GM12878 (cell line): ENCODE measurements around the gene FAM83D. TPM values are rescaled to one million over a fixed set of nuclear protein-coding genes. Genes with fewer than 3 reads are reported as not detected.

Source experiments
- ATAC-seq: fragments of 200-7000 bp; cut with Tn5 transposase; 3 replicates; pipeline ENCODE4 v1.9.1; 2020; ENCODE audit warnings: mild to moderate bottlenecking, moderate library complexity
- BruUV-seq: library from RNA; stranded (reverse); fragments of 400-500 nt; replicated peaks from 2 replicates; lab custom pipeline; 2021; lab: Mats Ljungman, UMichigan
- CTCF ChIA-PET: fragments of 300-600 bp; sonication (Branson Sonifier 250); formaldehyde crosslinking; extraction: SDS; loops from one replicate; lab custom pipeline; 2021; ENCODE audit warnings: inconsistent platforms; lab: Yijun Ruan, JAX
- POLR2A ChIA-PET: fragments of 350-600 bp; formaldehyde crosslinking; extraction: SDS; loops from one replicate; lab custom pipeline; 2021; ENCODE audit warnings: inconsistent platforms; lab: Charles Lee
- RAD21 ChIA-PET: fragments of 300-600 bp; sonication (Branson Sonifier 250); formaldehyde crosslinking; loops from one replicate; lab custom pipeline; 2023; ENCODE audit warnings: antibody characterized with exemption; ENCODE audit not compliant: unreplicated experiment; lab: Charles Lee
- SMC1A ChIA-PET: fragments of 300-600 bp; sonication (Branson Sonifier 250); formaldehyde crosslinking; loops from one replicate; lab custom pipeline; 2023; ENCODE audit not compliant: unreplicated experiment, uncharacterized antibody; lab: Charles Lee
- DNase-seq: peaks from one replicate; pipeline ENCODE4 v3.0.0-alpha.2; 2011; ENCODE audit warnings: low read depth, low spot score
- FAIRE-seq: peaks from 3 replicates; lab custom pipeline; 2011; peaks lifted over from hg19 to GRCh38; lab: Jason Lieb, UNC
- H2AFZ ChIP-seq: 2 replicates; pipeline ENCODE4 v1.6.0; 2011; ENCODE audit warnings: low read depth, low read length, control low read depth; ENCODE audit not compliant: control insufficient read depth
- H3K27ac ChIP-seq: 2 replicates; pipeline ENCODE4 v1.5.1; 2011; ENCODE audit warnings: control low read depth; ENCODE audit not compliant: control insufficient read depth, insufficient read depth
- H3K27me3 ChIP-seq, 2 experiments: replicated peaks in 1 of 2; 2 replicates each; pipeline versions ENCODE4 v1.6.0 to v1.6.1; 2011; ENCODE audit warnings: low read length in 1 of 2; ENCODE audit not compliant: control insufficient read depth in 2 of 2, insufficient read depth in 2 of 2
- H3K36me3 ChIP-seq, 2 experiments: 2 replicates each; pipeline ENCODE4 v1.5.1; 2011; ENCODE audit warnings: low read length in 1 of 2; ENCODE audit not compliant: control insufficient read depth in 2 of 2, insufficient read depth in 2 of 2
- H3K4me1 ChIP-seq: 2 replicates; pipeline ENCODE4 v1.6.1; 2011; ENCODE audit warnings: mild to moderate bottlenecking, low read length, moderate library complexity, mixed read lengths; ENCODE audit not compliant: control insufficient read depth, insufficient read depth
- H3K4me2 ChIP-seq: 2 replicates; pipeline ENCODE4 v1.6.0; 2011; ENCODE audit warnings: control low read depth; ENCODE audit not compliant: control insufficient read depth, insufficient read depth
- H3K4me3 ChIP-seq: fragments of 200-600 bp; sonication (generic); 2 replicates; pipeline ENCODE4 v1.5.1; 2016
- H3K79me2 ChIP-seq: 2 replicates; pipeline ENCODE4 v1.6.0; 2011; ENCODE audit warnings: low read length; ENCODE audit not compliant: control insufficient read depth, insufficient read depth
- H3K9ac ChIP-seq: 2 replicates; pipeline ENCODE4 v1.8.0; 2011; ENCODE audit warnings: low read length, control low read depth, mixed read lengths; ENCODE audit not compliant: control insufficient read depth, insufficient read depth
- H3K9me3 ChIP-seq: replicated peaks from 3 replicates; pipeline ENCODE4 v1.5.1; 2011; ENCODE audit warnings: mild to moderate bottlenecking, low read length; ENCODE audit not compliant: control insufficient read depth, insufficient read depth
- H4K20me1 ChIP-seq: 2 replicates; pipeline ENCODE4 v1.6.0; 2011; ENCODE audit not compliant: control insufficient read depth, insufficient read depth
- CHD4 ChIP-seq: fragments of 200-600 bp; sonication (generic); IDR thresholded peaks from 2 replicates; pipeline ENCODE4 v1.6.1; 2016; ENCODE audit warnings: mild to moderate bottlenecking
- ETV6 ChIP-seq, 2 experiments: fragments of 450-650 bp in 1 of 2; IDR thresholded peaks in 1 of 2; conservative IDR thresholded peaks in 1 of 2; 2 replicates each; pipeline ENCODE4 v1.6.1; 2014; ENCODE audit warnings: antibody characterized with exemption in 1 of 2, borderline replicate concordance in 1 of 2, low read depth in 1 of 2, mild to moderate bottlenecking in 1 of 2, moderate library complexity in 1 of 2
- MTA3 ChIP-seq: IDR thresholded peaks from 2 replicates; pipeline ENCODE4 v1.6.1; 2012; ENCODE audit warnings: low read length, inconsistent platforms, borderline replicate concordance
- NFIC ChIP-seq: IDR thresholded peaks from 2 replicates; pipeline ENCODE4 v1.6.1; 2012; ENCODE audit warnings: low read depth, mild to moderate bottlenecking, inconsistent platforms, low read length, moderate library complexity
- POLR2A ChIP-seq: IDR thresholded peaks from 2 replicates; pipeline ENCODE4 v1.6.1; 2011; ENCODE audit warnings: low read depth, mild to moderate bottlenecking, low read length
- RAD21 ChIP-seq: IDR thresholded peaks from 2 replicates; pipeline ENCODE4 v1.6.1; 2011; ENCODE audit warnings: mild to moderate bottlenecking, low read depth, low read length, moderate library complexity; ENCODE audit not compliant: insufficient read depth
- RELA ChIP-seq: fragments of 450-650 bp; IDR thresholded peaks from 2 replicates; pipeline ENCODE4 v1.8.0; 2014; ENCODE audit warnings: borderline replicate concordance; ENCODE audit not compliant: partially characterized antibody
- SMC3 ChIP-seq: IDR thresholded peaks from 2 replicates; pipeline ENCODE4 v1.6.1; 2011; ENCODE audit warnings: low read length, improper control_type of control experiment, borderline replicate concordance
- SUZ12 ChIP-seq: fragments of 200-600 bp; sonication (generic); IDR thresholded peaks from one replicate; pipeline ENCODE4 v1.6.1; 2018; ENCODE audit warnings: antibody characterized with exemption, mild to moderate bottlenecking; ENCODE audit not compliant: unreplicated experiment
- ZNF592 ChIP-seq: fragments of 450-650 bp; IDR thresholded peaks from 2 replicates; pipeline ENCODE4 v1.6.1; 2017; ENCODE audit warnings: mild to moderate bottlenecking, moderate library complexity
- WGBS: methylation state at CpG from one replicate; pipeline ENCODE4 v1.1.6; 2016; ENCODE audit warnings: low lambda C conversion rate; ENCODE audit not compliant: insufficient replicate concordance, insufficient coverage; ENCODE audit errors: missing lambda C conversion rate; 5-methylcytosine and 5-hydroxymethylcytosine counted together
- in situ Hi-C: fragments of 300-500 bp; cut with MboI; formaldehyde crosslinking; loops from 9 replicates; pipeline ENCODE4 v1.14.3; 2018; ENCODE audit warnings: mixed read lengths
- intact Hi-C: fragments of 100-400 bp; cut with micrococcal nuclease; formaldehyde crosslinking; loops from one replicate; pipeline ENCODE4 v1.14.2; 2022; ENCODE audit not compliant: unreplicated experiment
- polyA plus RNA-seq, 11 experiments: library from polyadenylated mRNA; depleted of rRNA in 4 of 11; unstranded in 6 of 11; stranded (reverse) in 5 of 11; fragments of >200 nt; fragmentation: Nextera tagmentation in 4 of 11; fragmentation: Illumina TruSeq in 1 of 11; extraction: Ambion mirVana in 4 of 11; extraction: Trizol in 1 of 11; gene quantifications; 1 replicate in 1 of 11; 2 replicates in 10 of 11; pipeline versions ENCODE4 v1.2.1 to v1.2.3, GENCODE V29; 2011 to 2016; ENCODE audit warnings: inconsistent platforms in 2 of 11, missing spikeins in 2 of 11, low read depth in 1 of 11
- total RNA-seq, 4 experiments: library from RNA; depleted of rRNA in 3 of 4; stranded (reverse); fragments of >200 nt in 3 of 4; fragmentation: Illumina TruSeq in 1 of 4; extraction: Trizol in 1 of 4; gene quantifications; 2 replicates each; pipeline versions ENCODE4 v1.2.1 to v1.2.3, GENCODE V29; 2013 to 2021

FAM83D gene
- total and polyA plus RNA-seq, 10 of the 15 experiments (the other 5 are each of a cell fraction or from before 2014, with no cell fraction given), result 4.5 to 34.8 (median 19.2) TPM

DNA sequence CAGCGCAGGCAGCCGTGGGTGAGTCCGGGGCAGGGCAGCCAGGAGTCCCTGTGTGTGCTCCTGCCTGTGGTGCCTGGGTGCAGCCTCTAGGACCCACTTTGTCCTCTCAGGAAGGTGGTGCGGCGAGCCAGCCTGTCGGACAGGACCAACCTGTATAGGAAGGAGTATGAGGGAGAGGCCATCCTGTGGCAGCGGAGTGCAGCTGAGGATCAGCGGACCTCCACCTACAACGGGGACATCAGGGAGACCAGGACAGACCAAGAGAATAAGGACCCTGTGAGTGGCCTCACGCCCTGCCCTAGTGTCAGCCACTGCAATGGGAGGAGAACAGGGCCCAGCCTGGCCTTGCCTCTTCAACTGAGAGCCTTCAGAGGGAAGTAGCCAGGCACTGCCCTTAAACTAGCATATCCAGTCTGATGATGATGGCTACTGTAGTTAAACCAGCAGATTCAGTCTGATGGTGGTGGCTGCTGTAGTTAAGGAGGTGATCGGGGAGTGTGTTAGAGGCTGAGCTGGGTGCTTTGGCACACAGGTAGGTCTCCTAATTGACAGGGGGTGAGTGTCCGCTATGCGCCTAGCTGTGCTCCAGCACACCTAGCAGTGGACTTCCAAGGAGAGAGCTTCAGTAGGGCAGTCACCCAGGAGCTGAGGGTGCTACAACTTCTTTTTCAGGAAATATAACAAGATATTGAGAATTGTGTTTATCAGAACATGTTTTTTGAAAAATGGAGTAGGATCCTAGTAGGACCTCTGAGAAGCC, 18.1 kb upstream of the FAM83D start:
- Histone ChIP-seq H3K4me2 (no peak overlapping the region), H3K36me3 (peaks cover 41 to 54% of the 10 kb centered on the region in 2 experiments), H3K4me1 (no peaks in the 10 kb centered on the region), H4K20me1 (no peaks in the 10 kb centered on the region), H3K79me2 (no peaks in the 10 kb centered on the region; the same call in 1 of the 2 replicates), H2AFZ (no peak overlapping the region), H3K9ac (no peak overlapping the region), H3K4me3 (no peak overlapping the region), H3K27ac (no peak overlapping the region), H3K9me3 (no peaks in the 10 kb centered on the region; the same call in 2 of the 3 replicates), H3K27me3 (no peaks in the 10 kb centered on the region)
- ChIA-PET CTCF (interaction anchor here (0.9 kb wide), 1 partner anchor 86 kb away, joined by 3 read pairs; no protein-coding TSS in a partner anchor), RAD21 (no interaction called here), SMC1A (interaction anchor here (0.8 to 1.3 kb wide), 2 partner anchors 17 to 90 kb away, joined by 3 to 6 read pairs; no protein-coding TSS in a partner anchor), POLR2A (no interaction called here)
- ATAC-seq, result no peak
- intact Hi-C loops (no loop called here), in situ Hi-C loops (no loop called here)
- no peak for FAIRE-seq
- BruUV-seq, result no TSS peak
- TF ChIP-seq POLR2A (peak; percentile 43; the same call in 1 of the 2 replicates), CHD4 (no peak), SMC3 (no peak), SUZ12 (no peak)
- WGBS, result 97% methylated on average over 13 of the region's 13 CpGs
- no peak for DNase-seq

DNA sequence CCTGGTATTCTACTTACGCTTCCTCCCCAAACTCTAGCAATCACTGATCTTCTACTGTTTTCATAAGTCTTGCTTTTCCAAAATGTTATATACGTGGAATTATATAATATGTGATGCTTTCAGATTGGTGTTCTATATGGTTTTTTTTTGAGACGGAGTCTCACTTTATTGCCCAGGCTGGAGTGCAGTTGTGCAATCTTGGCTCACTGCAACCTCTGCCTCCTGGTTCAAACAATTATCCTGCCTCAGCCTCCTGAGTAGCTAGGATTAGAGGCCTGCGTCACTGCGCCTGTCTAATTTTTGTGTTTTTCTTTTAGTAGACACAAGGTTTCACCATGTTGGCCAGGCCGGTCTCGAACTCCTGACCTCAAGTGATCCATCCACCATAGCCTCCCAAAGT, 10.9 kb upstream of the FAM83D start:
- intact Hi-C loops, result no loop called here
- POLR2A ChIA-PET, result no interaction called here
- RAD21 ChIA-PET, result no interaction called here
- Histone ChIP-seq H3K79me2 (no peaks in the 10 kb centered on the region; the same call in 1 of the 2 replicates), H3K9ac (no peak overlapping the region), H3K27ac (no peak overlapping the region), H3K9me3 (no peaks in the 10 kb centered on the region), H3K4me1 (no peaks in the 10 kb centered on the region), H3K36me3 (peaks cover 17 to 36% of the 10 kb centered on the region in 2 experiments), H2AFZ (no peak overlapping the region), H4K20me1 (no peaks in the 10 kb centered on the region), H3K4me2 (no peak overlapping the region), H3K27me3 (no peaks in the 10 kb centered on the region), H3K4me3 (no peak overlapping the region)
- ATAC-seq (no peak), DNase-seq (no peak), FAIRE-seq (no peak)
- 97% methylated on average over 7 of the region's 7 CpGs for WGBS
- in situ Hi-C loops, result no loop called here
- SMC1A ChIA-PET, result no interaction called here
- BruUV-seq, result no TSS peak
- CTCF ChIA-PET, result no interaction called here
- TF ChIP-seq RELA (no peak), SUZ12 (no peak), RAD21 (no peak), ZNF592 (no peak), MTA3 (no peak), NFIC (no peak), ETV6 (conservative IDR thresholded peaks at IDR 0.05 in 1 of 2, IDR thresholded peaks at IDR 0.05 in 1 of 2; ENCODE audit: borderline replicate concordance in 1 of 2, low read depth in 1 of 2) (no peak)
